ENCODE data around the gene HOXA5.

HOXA5 gene

DNA sequence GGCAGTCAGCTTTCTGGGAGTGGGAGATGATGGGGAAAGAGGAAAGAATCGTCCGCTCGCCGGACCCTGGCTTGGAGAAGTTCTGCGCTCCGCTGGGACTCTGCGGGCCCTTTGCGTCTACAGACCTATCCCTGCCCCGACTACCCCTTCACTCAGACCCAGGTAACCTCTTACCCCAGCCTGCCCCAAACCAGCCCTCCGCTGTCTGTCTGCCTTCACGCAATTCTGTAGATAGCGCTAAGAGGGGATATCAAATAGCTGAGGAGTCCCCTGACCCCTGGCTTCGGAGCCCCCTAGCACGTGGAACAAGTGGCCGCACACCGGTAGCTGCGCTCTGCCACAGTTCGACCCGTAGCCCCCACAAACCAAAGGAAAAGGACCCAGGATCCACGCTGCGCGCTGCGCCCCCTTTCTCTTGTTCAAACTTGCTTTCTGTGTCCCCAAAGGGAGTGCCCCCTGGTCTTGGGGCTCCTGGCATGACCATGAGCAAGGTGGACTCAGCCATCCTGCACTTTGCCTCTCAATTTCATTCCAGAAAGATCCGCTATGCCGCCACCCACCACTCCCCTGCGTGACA is 19.9 kb downstream of the HOXA5 start:
- no peak overlapping the region for H3K4me3 ChIP-seq (replicated peaks in 1 of 2; ENCODE audit: low read depth in 2 of 2, low read length in 2 of 2)
- TF ChIP-seq, protein P1, sequence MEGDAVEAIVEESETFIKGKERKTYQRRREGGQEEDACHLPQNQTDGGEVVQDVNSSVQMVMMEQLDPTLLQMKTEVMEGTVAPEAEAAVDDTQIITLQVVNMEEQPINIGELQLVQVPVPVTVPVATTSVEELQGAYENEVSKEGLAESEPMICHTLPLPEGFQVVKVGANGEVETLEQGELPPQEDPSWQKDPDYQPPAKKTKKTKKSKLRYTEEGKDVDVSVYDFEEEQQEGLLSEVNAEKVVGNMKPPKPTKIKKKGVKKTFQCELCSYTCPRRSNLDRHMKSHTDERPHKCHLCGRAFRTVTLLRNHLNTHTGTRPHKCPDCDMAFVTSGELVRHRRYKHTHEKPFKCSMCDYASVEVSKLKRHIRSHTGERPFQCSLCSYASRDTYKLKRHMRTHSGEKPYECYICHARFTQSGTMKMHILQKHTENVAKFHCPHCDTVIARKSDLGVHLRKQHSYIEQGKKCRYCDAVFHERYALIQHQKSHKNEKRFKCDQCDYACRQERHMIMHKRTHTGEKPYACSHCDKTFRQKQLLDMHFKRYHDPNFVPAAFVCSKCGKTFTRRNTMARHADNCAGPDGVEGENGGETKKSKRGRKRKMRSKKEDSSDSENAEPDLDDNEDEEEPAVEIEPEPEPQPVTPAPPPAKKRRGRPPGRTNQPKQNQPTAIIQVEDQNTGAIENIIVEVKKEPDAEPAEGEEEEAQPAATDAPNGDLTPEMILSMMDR (IDR thresholded peaks at IDR 0.05; ENCODE audit: low read depth, low read length): no peak
- DNase-seq (ENCODE audit: low read depth in 2 of 2): no peak

DNA sequence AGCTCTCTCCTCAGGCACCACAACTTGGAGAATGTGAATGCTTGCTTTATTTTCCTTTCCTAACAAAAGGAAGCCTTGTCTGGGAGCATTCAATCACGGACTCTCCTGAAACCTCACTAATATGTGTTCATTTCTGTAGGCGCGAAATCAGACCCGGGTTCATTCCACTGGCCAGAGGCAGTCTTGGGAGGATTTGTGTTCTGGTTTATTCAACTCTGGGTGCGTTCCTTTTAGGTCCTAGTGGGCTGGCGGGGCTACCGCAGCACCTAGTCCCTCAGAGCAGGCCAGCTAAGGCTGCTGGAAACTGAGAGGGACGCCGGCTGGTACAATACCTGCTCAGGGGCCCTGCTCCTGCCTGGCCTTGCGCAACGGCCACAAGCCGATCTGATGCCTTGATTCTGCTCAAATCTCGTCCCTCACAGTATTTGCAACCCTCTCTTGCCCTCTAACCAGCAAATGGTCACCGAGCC is 20.4 kb downstream of the HOXA5 start:
- no peak for DNase-seq (ENCODE audit: low read depth in 2 of 2)
- TF ChIP-seq, protein P1 (IDR thresholded peaks at IDR 0.05; ENCODE audit: low read depth, low read length): no peak
- no peak overlapping the region for H3K4me3 ChIP-seq (replicated peaks in 1 of 2; ENCODE audit: low read depth in 2 of 2, low read length in 2 of 2)

DNA sequence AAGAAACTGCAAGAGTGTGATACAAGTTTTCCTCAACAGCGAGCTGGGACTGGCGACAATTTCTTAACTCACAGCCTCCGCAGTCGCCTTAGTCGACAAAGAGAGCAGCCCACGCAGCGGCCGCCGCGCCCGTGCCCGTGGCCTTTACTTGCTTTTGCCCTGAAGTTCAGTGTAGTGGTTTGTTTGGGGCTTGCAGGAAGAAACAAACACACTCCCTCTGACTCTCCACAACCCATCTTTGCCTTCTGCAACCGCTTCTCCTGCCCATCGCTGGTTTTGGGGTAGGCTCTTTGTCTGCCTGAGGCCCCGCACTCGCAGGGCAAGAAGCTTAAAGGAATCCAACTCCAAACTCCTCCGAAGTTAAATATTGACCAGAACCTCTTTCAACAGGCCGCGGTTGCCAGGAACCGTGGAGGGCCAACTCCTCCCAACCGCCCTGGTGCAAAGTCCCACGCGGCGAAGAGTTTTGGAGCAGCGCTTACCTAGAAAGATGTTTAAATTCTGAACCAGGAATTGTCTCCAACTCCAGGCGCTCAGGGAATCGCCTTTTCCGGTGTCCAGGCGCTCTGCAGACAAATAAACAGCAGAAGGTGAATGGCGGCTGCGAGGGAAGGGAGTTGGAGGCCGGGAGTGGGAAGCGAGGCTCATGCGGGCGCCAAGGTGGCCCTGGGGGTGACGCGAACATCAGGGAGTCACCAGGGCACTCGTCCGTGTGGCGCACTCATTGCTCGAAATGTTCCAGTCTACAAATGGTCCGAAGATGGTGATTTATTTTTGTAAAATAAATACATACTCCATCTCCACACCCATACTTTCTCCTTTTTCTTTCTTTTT is 21.2 kb downstream of the HOXA5 start:
- no peak for DNase-seq (ENCODE audit: low read depth in 2 of 2)
- TF ChIP-seq, protein P1 (IDR thresholded peaks at IDR 0.05; ENCODE audit: low read depth, low read length): no peak
- H3K4me3 ChIP-seq (replicated peaks in 1 of 2; ENCODE audit: low read depth in 2 of 2, low read length in 2 of 2): no peak overlapping the region

DNA sequence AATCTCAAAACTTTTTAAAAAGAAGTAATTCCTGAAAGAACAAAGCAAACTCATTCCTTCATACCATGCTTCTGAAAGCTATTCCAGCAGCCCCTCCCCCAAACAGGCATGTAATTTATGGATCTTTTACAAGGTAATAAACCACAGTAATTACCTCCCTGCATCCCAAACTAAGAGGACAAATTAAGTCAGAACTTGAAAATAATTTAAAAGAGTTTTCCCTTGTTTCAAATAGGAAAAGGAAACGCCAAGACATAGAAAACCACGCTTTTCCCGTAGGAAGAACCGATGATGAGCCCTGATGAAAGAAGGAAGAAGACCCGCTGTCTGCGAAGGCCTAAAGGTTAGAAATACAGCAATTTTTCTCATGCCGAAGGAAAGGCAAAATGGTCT is 21.8 kb downstream of the HOXA5 start:
- H3K4me3 ChIP-seq (replicated peaks in 1 of 2; ENCODE audit: low read depth in 2 of 2, low read length in 2 of 2): no peak overlapping the region
- DNase-seq (ENCODE audit: low read depth in 2 of 2): no peak
- TF ChIP-seq, protein P1 (IDR thresholded peaks at IDR 0.05; ENCODE audit: low read depth, low read length): no peak

DNA sequence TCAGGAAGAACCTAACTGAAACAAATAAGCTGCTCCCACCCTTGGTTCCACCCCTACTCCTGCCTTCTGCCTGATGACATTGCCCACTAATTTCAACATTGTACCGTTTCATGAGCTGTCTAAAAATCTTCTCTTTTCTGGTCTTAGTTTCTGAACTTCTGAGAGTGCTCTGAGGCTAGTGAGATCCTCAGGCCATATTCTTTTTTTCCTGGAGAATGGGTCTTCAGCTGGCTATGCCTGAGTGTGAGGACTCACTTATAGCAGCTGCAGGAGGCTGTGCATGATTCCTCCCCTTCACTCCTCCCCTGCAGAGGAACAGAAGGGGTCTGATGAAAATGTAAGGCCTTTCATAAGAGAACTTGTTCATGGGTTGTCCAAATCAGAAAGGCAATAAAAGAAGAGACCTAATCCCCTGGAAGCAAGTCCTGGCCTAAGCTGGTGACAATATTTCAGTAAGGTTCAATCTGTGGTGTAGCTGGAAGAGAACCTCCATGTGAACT is 24.0 kb downstream of the HOXA5 start:
- no peak for DNase-seq (ENCODE audit: low read depth in 2 of 2)
- TF ChIP-seq, protein P1 (IDR thresholded peaks at IDR 0.05; ENCODE audit: low read depth, low read length): no peak
- no peak overlapping the region for H3K4me3 ChIP-seq (replicated peaks in 1 of 2; ENCODE audit: low read depth in 2 of 2, low read length in 2 of 2)

DNA sequence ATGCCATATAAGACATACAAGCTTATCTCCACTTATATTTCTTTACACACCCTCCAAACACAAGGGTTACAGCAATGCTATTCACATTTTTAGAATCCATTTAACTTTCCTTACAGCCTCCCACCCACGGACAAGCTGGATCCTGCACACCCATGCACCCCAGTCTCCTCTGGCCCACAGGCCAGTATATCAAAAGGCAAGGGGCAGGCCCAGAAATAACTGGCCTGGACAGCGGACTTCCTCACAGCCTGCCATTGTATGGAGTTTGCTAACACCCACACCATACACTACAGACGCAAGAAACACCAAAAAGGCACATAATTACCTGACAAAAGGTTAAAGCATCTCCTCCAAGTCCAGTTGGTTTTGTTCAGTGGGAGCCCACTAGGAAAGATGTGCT is 24.9 kb downstream of the HOXA5 start:
- DNase-seq (ENCODE audit: low read depth in 2 of 2): no peak
- H3K4me3 ChIP-seq (replicated peaks in 1 of 2; ENCODE audit: low read depth in 2 of 2, low read length in 2 of 2): no peak overlapping the region
- TF ChIP-seq, protein P1 (IDR thresholded peaks at IDR 0.05; ENCODE audit: low read depth, low read length): no peak

Data from cardiac fibroblast (primary cell).